Fibroblast of skin of abdomen (primary cell): ENCODE measurements around the gene ELF1.
"Not testable (repeated sequence)": the region's sequence is repeated elsewhere in the genome, so short reads cannot be mapped to it uniquely, and the experiment has no call there.

Experiments used
- DNase-seq: peaks from one replicate; pipeline ENCODE4 v3.0.0-alpha.2; 2013

The ELF1 gene

DNA sequence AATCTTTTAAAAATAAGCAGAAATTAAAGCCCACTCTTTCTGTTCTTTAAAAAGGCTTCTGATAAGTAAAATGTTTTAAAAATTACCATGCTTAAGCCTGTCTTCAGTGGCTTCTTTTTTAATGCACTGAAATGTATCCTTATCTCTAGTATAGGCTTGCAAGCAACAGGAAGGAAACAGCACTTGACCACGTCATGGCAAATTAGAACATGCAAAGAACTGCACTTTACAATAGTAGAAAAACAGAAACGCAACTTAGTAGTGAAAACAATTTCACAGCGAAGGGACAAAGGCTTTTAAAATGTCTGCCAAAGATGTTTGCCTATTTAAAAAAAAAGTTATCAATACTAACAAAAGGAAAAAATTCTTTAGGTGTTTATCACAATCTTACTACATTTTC is 36.3 kb downstream of the ELF1 start:
- no peak for DNase-seq

DNA sequence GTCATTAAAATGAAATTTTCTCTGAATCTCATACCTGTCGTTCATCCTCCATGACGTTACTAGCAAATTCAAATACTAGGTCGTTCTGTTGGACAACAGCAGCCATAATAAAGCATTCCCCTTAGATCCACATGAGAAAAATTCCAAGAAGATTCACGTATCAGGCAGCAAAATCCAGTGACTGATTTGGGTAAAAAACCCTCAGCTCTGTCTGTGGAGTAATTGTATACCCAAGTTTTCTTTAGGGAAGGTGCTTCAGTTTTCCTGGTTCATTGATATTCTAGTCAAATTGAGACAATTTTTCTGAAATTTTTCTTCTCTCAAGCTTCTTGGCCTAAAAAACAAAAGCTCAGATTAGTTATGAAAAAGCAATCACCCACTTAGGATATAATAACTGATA is 37.2 kb downstream of the ELF1 start:
- DNase-seq = no peak

DNA sequence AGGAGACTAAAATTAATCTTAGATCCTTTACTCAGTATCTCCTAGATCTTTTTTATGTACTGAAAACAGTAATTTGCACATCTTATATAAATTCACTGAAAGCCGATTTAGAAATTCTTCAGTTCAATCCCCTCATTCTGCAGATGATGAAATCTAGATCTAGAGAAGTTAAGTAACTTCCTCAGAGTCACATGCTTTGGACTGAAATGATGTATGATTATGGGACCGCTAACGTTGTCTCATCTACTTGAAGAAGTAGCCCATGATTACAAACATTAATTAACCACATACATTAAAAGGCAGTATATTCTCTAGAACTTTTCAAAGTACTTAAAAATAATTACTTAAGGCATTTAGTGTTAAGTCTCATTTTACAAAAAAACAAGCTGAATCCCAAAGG is 37.8 kb downstream of the ELF1 start:
- DNase-seq = no peak

DNA sequence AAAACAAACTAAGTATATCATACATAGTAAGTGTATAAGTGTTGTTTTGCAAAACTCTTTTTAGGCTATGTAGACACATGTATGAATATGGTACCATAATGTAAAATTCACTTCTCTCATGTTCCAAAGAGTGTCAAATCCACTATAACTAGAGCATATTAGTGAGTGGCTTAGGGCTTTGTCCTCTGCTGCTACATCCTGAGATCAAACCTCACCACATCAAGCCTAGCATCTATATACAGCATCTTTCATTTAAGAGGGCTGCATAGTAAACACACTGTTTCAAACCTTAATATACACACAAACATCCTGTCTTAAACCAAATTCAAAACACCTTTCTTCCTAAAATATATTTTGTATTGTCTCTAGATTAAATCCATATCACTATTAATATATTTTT is 38.7 kb downstream of the ELF1 start:
- DNase-seq = no peak

DNA sequence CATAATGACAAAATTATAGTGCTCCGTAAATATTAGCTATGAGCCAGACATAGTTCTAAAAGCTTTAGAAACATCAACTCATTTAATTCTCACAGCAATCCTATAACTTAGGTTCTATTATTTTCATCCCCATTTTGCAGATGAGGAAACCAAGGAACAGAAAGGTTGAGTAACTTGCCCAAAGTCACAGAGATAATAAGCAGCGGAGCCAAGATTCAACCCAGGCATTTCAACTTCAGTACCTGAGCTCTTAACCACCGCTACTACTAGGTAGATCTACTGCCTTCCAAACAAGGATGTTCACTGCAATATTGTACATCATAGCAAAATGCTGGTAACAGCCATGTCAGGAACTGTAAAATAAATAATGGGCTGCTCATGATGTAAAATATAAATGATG is 39.9 kb downstream of the ELF1 start:
- DNase-seq = no peak

DNA sequence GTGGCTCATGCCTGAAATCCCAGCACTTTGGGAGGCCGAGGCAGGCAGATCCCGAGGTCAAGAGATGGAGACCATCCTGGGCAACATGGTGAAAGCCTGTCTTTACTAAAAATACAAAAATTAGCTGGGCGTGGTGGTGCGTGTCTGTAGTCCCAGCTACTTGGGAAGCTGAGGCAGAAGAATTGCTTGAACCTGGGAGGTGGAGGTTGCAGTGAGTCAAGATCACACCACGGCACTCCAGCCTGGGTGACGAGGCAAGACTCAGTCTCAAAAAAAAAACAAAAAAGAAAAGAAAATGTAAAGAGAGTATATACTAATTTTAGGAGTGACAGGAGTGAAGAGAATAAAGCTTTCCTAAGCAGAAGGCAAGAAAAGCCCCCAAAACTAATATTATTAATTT is 41.0 kb downstream of the ELF1 start:
- DNase-seq = not testable (repeated sequence)

DNA sequence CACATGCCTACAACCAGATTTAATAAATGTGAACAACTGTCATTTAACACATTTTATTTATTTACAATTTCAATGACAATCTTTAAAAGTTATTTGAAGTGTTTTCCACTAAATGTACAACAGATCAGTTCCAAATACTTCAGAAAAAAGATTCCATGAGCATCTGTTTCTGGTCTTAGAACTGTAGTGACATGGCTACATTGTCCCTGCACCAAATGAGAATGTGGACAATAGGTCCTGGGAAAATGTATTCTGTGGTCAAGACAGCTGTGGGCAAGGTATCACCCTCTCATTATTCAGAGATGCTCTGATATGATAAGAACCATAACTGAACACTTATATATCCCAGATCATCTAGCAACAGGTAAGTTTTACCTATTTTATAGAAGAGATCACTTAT is 43.7 kb downstream of the ELF1 start:
- no peak for DNase-seq

DNA sequence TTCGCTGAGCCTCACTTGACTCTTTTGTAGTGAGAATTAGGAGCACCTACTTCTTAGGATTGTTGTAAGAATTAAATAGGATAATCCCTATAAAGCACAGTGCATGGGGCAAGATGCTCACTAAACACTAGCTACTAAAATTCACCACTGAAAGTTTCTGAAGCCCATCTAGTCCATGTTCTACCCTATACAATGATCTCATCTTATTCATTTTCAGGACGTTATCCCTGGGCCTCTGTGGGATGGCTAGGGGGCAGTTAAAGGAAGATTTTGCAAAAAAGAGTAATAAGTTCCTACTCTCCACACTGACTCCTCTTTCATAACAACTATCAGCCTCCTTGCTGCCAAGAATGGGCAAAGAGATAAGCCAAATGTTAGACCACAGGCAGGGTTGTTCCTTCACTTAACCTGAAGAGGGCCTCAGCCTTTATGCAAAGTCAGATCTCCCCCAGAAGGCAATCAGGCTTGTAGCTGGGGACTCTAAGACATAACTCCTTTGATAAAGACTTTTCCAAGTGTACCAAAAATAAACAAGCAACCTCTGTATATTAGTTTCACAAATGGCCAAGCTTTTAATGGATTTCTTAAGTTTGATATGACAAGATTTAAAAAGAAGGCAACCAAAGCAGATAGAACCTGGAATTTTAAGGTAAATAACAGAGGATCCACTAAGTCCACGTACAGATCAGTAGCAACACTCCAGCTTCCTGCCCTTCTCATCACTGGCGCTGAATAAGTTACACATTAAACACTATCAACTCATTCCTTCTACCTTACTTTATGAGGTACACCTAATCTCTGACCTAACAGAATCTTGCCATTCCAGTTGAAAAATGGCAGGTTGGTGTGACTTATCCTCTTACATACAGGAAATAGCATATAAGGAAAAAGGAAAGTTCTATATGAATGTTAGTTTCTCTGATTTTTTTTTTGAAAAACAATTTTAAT is 44.4 kb downstream of the ELF1 start:
- peak; percentile 17 for DNase-seq

DNA sequence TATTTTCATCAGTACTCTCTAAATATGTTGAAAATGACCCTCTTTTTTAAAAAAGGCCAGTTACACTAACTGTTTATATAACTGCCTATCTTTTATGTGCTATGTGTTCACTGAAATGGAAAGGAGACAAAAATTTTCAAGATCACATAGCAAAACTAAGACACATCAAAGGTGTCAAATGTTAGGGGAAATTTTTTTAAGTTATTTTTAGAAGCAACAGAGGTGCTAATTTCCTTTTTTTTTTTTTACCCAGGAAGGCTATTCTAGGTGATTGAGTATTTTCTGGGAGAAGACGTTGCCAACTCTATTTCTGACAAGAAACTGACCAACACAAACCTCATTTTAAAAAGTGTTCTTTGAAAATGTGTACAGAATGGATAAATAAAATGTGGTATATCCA is 45.7 kb downstream of the ELF1 start:
- no peak for DNase-seq

DNA sequence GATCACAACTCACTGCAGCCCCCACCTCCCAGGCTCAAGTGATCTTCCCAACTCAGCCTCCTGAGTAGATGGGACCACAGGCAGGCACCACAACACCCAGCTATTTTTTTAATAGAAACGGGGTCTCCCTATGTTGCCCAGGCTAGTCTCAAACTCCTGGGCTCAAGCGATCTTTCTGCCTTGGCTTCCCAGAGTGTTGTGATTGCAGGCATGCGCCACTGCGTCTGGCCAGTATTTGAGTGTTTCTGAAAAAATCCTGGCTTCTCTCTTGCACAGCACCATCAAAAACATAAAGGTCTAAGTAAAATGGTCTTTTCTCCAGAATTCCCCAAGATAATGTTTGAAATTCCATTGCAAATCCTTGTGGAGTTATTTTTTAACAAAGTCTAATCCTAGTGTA is 47.8 kb downstream of the ELF1 start:
- DNase-seq = no peak

DNA sequence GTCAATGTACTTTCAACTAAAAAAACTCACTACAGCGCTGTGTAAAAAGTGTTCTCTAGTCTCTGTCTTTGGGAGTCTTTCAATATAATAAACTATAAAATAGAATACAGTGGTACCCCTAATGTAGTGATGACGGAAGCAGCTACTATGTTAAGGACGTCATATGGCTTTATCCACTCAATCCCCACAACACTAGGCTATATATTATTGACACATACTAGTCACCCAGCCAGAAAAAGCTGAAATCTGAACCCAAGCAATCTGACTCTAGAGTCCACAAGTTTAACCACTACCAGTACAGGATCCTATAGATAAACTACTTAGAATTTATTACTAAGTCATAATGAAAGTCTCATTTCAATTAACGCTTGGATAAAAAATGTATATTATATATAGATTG is 48.3 kb downstream of the ELF1 start:
- DNase-seq = no peak

DNA sequence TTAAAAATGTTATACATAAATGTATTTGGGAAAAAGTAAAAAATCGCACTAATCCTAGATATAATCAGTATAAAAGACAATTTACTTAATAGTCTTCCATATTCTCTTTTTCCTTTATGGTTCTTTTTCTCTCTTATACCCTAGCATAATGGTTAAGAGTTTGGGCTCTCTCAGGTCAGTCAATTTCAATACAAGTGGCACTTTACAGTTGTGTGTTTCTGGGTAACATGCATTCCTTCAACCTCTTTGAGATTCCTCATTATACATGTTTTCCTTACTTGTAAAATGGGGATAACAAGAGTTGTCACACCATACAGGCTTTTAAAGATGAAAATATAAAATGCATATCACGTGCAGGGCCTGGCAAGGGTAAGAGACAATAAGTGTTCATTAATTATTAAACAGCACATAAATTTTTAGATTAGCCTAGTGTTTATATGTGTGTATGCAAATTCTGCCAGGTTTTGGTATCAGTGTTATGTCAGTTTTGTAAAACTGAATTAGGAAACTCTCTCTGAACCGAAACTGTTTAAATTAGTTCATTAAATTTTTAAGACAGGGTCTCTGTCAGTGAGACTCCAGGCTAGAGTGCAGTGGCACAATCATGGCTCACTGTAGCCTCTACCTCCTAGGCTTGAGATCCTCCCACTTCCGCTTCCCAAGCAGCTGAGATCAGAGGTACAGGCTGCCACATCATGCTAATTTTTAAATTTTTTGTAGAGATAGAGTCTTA is 49.8 kb downstream of the ELF1 start:
- DNase-seq = no peak

DNA sequence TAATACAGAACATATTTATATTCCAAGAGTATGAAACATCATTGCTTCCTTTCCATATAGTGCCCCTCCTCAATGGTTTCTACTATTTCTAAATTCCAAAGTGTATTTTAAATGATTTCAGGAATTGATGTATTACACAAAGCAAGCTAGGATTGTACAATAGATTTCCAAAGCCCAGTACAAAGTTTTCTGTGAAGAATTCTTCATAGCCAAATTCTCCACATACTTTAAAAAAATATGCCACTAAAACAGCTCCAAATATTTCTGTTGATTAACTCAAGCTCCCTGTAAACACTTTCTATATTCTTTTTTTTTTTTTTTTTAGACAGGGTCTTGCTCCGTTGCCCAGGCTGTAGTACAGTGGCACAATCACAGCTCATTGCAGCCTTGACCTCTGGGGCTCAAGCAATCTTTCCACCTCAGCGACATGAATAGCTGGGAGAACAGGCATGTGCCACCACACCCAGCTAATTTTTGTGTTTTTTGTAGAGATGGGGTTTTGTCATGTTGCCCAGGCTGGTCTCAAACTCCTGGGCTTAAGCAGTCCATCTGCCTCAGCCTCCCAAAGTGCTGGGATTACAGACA is 50.6 kb downstream of the ELF1 start:
- no peak for DNase-seq

DNA sequence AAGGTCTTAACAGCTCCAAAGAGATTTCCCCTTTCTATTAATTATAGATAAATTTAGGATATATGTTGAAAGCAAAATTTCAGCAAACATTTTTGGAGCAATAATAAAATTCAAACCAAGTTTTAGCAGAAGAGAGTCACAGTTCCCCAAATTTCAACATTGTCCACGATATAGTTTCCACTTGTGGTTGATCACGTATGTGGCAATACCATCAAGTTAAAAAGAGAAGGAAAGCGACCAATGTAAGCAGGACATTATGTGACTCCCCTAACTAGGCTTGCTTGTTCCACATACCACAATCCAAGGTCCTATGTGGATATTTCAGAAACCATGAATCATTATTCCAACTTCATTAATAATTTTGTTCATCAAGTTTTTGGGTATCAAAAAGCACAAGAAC is 52.8 kb downstream of the ELF1 start:
- DNase-seq = no peak

DNA sequence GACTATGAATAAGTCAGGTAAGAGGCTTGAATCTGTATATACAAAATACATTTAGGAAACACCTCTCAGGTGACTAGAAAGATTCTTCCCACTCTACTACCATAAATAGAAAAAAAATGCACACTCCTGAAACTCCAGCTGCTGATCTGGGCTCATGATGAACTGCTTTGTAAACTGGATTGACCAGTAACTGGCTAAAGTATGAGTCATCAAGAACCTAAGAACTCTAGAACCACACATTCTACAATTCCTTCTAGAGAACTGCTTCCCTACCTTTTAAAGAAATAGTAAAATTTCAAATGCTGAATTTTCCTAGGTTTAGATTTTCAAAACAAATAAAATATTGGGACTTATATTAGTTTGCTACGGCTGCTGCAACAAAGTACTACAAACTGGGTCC is 55.2 kb downstream of the ELF1 start:
- DNase-seq = peak; percentile 39

DNA sequence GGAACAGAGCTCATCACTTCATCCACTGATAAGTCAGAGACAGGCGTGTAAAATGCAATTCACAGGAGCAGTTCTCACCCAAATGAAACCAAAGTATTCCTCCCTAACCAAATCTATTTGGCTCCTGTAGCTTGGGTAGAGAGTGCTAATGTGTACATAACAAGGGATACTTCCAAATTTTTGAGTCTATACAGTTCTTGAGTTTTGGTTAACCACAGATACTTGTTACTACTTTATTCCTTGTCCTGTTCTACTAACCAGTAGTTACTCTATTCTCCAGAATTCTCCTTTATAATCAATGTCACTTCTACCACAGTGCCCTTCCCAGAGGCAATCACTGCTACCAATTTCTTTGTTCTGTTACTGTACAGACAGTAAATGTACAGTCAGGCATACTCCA is 57.3 kb downstream of the ELF1 start:
- DNase-seq = no peak

DNA sequence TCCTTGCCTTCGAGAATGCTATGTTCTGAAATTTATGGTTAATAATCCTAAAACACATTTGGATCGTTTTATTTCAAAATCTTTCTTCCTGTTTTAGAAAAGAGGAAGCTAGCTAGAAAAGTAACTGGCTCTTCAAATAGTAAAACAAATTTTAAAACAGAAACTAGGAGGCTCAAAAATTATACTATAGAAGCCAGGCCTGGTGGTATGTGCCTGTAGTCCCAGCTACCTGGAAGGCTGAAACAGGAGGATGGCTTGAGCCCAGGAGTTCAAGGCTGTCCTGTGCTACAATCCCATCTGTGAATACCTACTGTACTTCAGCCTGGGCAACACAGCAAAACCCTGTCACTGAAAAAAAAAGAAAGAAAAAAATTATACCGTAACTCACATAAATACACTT is 57.9 kb downstream of the ELF1 start:
- DNase-seq = no peak

DNA sequence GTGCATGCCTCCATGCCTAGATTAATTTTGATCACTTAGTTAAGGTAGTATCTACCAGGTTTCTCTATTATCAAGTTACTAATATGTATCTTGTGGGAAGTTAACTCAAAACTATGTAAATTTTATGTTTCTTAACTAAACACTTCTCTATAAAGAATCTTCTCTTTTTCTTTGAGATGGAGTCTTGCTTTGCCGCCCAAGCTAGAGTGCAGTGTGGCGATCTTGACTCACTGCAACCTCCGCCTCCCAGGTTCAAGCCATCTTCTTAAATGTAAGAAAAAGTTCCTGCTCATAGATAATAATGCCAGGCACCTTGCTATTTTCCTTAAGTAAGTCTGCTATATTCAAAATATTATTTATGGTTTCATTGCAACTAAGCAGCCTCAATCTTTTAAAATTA is 58.4 kb downstream of the ELF1 start:
- DNase-seq = no peak

DNA sequence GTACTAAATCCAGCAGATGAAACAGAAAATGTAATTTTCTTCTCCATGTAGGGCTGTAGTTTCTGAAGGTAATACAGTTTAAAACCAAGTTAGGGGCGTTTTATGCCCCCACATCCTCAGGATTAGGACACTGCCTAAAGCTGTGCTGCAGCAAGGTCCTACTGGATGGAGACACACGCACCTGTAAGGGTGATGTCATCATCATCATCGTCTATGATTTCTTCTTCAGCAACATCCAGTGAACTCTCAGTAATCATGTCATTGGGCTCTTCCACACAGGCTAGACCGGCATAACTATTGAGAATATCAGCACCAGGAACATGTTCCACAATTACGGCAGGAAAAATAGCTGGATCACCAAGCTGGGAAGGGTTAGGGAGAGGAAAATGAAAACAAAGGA is 60.5 kb downstream of the ELF1 start:
- no peak for DNase-seq

DNA sequence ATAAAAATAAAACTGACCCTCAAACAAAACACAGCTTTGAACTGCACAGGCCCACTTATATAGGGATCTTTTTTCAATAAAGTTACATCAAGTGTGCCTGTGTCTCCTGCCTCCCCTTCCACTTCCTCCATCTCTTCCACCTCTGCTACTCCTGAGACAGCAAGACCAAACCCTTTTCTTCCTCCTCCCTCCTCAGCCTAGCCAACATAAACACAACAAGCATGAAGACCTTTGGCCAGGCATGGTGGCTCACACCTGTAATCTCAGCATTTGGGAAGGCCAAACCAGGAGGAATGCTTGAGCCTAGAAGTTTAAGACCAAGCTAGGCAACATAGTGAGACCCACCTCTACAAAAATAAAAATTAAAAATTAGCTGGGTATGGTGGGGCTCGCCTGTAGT is 72.6 kb downstream of the ELF1 start:
- DNase-seq = no peak

DNA sequence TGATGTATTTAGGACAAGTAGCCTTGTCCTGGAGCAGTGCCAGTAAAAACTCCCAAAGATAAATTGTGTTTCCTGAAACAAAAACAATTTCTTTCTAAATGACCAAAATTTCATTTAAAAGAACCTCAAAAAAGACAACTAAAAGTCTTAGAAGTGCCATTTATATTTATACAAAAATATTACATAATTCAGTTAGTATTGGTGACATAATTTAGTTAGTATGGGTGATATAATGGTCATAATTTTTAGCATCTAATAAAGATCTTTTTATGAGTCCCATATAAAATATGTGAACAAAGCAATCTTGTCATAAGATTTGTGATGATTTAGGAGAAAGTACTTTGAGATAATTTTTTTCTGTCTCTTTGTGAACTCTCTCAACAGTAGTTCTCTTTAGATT is 76.0 kb downstream of the ELF1 start:
- DNase-seq = no peak

DNA sequence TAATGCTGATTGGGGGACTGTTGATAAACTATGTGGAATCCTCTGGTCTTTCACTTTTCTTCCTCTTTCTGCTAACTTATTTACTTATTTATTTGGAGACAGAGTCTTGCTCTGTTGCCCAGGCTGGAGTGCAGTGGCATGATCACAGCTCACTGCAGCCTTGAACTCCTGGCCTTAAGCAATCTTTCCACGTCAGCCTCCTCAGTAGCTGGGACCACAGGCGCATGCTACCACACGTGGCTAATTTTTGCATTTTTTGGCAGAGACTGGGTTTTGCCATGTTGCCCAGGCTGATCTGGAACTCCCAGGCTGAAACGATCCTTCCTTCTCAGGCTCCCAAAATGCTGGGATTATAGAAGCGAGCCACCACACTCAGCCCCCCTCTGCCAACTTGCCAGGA is 77.5 kb downstream of the ELF1 start:
- DNase-seq = no peak

DNA sequence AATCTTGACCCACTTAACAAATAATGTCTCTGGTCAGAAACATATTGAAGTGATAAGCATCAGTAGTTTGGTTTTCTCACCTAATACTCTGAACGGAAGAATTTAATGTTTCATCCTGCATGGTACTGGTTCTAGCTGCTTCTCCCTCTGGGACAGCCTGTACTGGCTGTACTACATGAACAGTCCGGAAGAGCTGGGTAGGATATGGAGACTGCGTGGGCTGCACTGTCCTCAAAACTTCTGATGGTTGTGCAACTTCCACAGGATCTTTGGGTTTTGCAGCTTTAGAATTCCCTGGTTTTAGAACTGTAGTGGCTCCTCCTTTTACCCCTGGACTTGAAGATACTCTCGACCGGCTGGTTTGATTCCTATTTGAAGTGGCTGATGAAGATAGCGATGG is 78.3 kb downstream of the ELF1 start:
- DNase-seq = no peak
